ENCODE results near the gene FAM24B.

GRCh38 chr10:122864901-122865300 lies 14.5 kb downstream of the FAM24B start:
- TF ChIP-seq, protein P1, sequence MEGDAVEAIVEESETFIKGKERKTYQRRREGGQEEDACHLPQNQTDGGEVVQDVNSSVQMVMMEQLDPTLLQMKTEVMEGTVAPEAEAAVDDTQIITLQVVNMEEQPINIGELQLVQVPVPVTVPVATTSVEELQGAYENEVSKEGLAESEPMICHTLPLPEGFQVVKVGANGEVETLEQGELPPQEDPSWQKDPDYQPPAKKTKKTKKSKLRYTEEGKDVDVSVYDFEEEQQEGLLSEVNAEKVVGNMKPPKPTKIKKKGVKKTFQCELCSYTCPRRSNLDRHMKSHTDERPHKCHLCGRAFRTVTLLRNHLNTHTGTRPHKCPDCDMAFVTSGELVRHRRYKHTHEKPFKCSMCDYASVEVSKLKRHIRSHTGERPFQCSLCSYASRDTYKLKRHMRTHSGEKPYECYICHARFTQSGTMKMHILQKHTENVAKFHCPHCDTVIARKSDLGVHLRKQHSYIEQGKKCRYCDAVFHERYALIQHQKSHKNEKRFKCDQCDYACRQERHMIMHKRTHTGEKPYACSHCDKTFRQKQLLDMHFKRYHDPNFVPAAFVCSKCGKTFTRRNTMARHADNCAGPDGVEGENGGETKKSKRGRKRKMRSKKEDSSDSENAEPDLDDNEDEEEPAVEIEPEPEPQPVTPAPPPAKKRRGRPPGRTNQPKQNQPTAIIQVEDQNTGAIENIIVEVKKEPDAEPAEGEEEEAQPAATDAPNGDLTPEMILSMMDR (IDR thresholded peaks at IDR 0.05), result no peak
- no peak for TF ChIP-seq POLR2A (IDR thresholded peaks at IDR 0.05)

All from right lobe of liver (tissue), 4 donors.